HTERT RPE-1 (cell line): ENCODE results near the gene SHISA3.

ENCODE experiments used
- in situ Hi-C: fragments of 300-500 bp; cut with MboI; formaldehyde crosslinking; loops from 4 replicates; pipeline ENCODE4 v1.14.3; 2020; ENCODE audit warnings: low sequenced_read_pairs

The SHISA3 gene

DNA sequence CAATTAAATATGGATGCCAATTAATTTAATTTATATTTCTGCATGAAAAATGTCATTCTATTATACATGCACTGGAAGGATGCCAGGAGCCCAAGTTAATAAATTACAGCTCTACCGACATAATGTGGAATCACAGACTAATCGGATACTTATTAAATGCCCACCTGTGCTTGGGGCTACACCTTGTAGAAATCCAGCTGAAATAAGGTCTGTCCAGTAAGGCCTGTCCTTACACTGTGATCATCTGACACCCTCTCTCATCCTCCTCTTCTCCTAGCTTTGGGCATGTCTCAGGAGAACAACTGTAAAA is 6.0 kb upstream of the SHISA3 start:
- in situ Hi-C loops, result no loop called here

DNA sequence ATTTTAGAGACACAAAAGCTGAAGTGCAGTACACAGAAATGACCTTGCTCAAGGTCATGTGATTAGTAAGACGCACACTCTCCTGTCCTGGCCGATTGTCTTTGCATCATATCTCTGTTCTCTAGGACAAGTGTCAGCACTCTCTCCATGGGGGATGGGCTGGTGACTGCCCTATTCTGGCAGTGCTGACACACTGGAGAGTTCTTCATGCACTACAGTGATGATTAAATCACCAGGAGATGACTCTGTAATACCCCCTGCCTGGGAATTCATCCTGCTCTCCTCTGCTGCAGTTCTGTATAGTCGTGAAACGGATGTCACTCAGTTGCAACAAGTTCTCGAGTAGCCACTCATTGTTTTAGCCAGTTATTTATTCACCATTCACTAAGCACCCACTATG is 5.3 kb upstream of the SHISA3 start:
- in situ Hi-C loops, result no loop called here

DNA sequence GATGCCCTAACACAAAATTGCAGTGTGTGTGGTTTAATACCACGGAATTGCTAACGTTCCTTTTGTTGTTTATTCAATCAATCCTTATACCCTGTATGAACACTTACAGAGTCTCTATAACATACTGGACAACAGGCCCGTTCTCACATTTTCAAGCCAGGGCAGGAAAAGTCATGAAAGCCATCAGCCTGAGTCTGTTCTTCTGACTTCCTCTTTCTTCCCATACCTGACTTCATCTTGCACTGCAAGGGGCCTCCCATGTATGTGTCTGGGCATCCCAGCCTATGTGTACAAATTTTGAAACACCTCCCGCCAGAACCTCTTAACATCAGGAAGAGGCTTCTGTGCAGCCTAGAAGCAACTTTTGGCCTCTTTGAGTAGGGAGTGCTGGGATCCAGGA is 4.9 kb upstream of the SHISA3 start:
- in situ Hi-C loops, result no loop called here

DNA sequence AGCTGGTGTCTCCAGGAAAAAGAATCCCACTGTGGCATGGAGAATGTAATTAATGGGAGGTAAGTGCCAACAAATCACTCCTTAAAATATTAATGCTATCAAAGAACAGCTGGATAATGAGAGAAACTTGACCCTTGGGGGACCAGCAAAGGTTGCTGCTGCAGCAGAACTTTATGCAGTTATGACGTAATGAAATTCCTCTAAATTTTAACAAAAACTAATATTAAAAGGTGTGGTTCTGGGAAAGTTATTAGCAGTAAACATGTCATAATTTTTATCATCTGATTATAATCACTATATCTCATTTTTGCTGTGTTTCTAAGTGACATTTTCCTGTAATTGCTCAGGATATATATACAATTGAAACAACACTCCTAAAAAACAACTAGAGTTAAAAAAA is 1.7 kb upstream of the SHISA3 start:
- in situ Hi-C loops, result no loop called here

DNA sequence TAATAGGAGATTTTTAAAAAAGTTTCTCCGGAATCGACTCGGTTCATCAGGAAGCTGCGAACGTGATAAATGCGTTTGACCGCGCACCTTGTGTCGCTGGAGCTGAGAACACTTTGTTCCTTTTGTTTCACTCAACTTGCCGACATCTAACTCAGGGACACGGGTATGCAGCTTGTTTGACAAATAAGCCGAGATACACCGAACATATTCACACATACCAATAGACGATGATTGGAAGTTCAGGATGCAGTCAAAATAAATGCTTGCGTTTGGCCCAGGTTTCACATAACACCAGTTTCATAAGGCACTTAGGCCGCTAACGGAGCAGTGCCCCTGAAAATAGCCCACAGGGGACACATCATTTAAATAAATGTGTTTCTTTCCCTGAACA is 932 bp upstream of the SHISA3 start:
- in situ Hi-C loops, result no loop called here

DNA sequence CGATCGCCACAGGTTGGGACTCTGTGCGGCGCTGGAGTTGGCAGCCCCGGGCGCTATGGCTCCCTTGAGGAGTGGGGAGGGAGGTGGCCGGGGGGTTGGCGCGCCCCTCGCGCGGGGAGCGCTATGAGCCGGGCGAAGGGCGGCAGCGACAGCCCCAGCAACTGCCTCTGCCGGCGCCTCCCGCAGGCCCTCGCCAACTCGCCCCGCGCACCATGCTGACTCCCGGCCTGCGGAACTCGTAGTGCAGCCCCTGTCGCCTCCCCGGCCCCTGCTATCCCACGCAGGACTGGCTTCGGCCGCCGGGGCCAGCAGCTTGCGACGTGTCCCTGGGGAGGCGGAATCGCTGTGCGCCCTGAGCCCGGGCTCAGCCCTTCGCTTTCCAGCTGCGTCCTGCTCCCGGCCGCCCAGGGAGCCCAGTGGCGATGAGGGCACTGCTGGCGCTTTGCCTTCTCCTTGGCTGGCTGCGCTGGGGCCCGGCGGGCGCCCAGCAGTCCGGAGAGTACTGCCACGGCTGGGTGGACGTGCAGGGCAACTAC is 415 bp downstream of the SHISA3 start:
- in situ Hi-C loops, result no loop called here

DNA sequence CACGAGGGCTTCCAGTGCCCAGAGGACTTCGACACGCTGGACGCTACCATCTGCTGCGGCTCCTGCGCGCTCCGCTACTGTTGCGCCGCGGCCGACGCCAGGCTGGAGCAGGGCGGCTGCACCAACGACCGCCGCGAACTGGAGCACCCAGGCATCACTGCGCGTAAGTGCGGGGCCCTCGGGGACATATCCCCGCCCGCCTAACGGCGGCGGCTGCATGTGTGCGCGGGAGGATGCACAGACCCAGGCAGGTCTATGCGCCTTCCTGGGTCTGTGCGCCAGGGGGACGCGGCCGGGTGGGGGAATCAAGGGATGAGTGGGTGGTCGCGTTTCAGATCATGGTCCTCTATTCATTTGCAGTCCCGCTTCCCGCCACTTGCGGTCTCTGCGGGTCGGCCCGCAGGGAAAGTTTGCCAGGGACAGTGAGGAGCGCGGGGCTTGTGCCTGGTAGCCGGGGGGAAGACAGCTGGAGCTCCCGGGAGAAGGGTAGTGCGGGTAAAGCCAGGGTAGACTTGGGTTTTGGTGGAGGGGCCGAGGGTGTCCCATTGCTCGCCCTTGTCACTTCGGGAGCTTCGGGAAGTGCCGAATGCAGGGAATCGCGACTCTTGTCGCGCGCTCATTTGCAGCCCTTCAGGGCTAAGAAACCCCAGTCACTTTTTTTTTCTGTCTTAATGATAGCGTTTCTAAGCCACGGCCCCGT is 1.0 kb downstream of the SHISA3 start:
- in situ Hi-C loops, result no loop called here

DNA sequence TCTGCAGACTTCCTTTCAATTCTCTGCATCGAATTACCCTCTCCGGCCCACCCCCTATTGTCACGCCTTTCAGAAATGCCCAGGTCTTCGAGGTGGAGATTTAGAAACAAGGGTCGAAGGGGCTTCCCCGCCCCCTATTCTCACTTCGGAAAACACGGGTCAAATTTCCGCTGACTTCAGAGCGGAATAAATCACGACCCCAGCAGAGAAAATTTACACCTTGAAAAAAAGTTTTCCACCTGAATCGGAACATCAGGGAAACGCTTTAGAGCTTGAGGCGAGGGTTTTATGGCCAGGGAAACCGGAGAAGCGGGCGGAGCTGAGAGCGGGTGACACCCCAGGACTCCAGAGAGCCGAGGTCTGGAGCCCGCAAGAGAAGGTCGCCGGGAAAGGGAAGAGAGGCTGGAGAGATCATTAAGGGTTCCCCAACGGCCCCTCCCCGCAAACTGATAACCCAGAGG is 1.6 kb downstream of the SHISA3 start:
- in situ Hi-C loops, result no loop called here

DNA sequence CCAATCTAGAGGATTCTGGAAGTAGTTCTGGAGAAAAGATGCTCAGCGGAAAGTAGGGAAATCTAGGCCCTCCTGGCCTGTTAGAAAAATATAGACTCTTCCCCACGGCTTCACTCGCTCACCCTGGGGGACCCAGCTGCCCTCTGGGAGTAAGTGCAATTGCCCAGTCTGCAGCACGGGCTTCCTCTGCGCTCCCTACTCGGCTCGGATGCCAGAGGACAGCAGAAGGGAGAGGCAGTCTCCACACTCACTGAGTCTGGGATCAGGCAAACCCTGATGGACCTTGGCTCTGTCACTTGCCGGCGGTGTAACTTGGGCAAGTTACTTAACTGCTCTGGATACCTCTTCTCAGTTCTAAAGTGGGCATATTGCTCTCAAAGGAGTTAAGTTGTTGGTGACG is 2.1 kb downstream of the SHISA3 start:
- in situ Hi-C loops, result no loop called here

DNA sequence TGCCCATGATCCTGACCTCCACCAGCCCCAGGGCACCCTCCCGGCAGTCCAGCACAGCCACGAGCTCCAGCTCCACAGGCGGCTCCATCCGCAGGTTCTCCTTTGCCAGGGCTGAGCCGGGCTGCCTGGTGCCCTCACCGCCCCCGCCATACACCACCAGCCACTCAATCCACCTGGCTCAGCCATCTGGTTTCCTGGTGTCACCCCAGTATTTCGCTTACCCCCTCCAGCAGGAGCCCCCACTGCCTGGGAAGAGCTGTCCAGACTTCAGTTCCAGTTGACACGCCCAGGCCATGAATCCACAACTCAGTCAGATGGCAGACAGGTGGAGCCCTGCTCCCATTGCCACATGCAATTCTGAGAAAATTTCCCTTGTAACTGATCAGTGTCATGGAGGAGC is 3.9 kb downstream of the SHISA3 start:
- in situ Hi-C loops, result no loop called here

DNA sequence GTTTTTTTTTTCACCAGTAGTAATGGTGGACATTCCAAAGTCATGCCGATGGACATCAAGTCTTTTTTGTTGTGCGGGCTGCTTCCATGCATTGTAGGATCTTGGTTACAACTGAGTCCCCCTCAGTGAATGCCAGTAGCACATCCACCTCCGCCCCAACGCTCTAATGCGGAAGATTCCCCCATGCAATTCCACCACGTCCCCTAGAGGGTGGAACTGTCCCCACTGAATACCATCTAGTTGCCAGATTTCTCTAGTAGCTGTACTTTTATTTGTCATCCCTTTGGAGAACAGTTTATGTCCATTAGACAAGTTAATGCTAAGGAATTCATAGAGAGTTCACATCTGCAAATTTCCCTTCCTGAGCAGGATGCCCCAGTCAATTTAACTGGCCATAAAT is 6.7 kb downstream of the SHISA3 start:
- in situ Hi-C loops, result no loop called here

DNA sequence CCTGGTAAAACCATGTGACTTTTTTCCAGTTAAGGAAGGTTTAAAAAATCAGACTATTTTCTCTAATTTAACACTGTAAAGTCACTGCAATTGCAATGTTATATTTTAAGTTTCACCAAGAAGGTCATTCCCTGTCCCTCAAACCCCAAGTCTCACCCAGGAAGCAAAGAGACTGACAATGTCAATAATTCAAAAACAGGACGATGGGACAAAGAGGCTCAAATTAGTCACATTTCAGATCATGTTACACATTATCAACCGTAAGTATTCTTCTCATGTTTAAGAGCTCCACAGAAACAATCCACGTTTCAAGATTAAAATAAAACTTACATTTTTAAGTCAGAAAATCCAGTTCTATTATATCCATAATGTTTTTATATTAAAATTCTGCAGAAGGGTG is 13.2 kb downstream of the SHISA3 start:
- in situ Hi-C loops, result no loop called here

DNA sequence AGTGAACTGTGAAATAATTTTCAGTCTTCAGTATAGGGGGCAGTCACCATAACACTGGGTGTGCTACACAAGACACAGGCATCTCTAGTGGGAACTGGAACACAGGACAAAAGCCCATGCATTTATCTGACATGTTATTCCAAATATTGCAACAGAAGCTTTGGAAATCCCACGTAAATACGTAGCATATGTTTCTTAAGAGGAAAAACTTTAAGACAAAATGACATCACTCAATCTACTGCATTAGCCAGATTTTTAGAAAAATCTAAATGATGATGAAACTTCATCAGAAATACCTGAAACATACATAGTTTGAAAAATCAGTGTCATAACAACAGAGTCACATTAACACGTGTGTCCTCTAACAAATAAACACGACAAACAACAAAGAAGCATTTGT is 14.5 kb downstream of the SHISA3 start:
- in situ Hi-C loops, result no loop called here

DNA sequence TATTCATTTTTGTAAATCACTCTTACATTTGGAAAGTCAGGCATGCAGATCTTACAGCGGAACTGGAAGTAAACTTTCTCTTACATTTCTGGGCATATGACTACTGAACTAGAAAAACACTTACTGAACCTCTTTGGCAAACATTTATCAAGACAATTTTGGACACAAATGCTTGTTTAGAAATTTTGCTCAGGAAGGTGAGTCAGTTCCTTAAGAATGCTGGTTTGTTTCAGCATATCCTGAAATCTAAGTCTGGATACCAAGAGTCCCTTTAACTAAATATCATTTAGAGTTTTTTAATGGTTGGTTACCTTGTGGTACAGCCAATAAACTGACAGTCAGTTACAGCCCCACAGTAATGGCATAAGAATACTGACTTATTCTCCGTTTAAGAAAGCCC is 15.0 kb downstream of the SHISA3 start:
- in situ Hi-C loops, result no loop called here

DNA sequence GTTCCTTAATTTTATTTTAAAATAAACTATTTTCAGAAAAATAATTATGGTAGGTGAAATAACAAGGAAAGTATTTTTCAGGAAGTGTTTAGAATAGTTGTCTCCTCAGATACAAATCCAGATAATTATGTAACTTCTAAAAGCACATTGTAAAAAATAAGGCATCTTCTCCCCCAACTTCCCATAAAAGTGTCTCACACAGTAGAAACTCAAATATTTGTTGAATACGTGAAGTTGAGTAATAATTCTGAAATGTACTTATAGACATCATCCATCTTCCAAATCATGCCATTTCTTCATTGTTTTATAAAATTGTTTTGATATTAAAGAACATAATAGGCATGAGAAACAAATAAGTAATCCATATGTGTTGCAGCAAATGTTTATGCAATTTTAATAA is 18.0 kb downstream of the SHISA3 start:
- in situ Hi-C loops, result no loop called here

DNA sequence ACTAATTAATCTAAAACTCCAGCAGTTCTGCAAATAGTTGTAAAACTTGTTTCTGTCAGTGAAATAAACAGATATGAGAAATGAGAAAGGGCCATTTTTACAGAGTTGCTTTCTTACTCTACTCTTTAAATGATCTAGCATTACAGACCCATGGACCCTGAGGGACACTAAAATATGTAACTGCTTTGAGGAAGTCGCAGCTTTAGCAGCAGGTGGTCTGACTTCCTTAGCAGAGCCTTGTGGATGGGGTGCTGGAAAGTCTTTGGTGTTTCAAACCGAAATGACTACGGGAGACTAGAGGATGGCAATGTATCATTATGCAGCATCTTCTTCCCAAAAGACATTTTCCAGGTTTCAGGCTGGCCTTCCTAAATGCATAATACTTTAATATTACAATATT is 18.7 kb downstream of the SHISA3 start:
- in situ Hi-C loops, result no loop called here

DNA sequence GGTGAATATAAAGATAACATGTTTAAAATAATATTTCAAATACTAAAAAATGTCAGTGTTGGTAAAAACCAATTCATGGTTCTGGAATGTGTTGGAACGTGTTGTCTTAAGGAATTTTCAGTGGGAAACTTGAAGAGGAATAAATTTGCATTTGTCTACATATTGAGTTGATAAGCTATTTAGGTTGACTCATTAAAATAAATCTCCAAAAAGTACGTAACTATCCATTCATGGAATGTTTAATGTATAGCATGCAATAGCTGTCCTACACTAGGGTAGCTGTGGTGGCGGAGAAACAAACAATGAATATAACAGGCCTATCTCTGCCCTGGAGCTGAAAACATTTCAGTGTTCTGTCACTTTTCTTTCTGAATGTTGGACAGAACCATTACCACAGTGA is 20.3 kb downstream of the SHISA3 start:
- in situ Hi-C loops, result no loop called here

DNA sequence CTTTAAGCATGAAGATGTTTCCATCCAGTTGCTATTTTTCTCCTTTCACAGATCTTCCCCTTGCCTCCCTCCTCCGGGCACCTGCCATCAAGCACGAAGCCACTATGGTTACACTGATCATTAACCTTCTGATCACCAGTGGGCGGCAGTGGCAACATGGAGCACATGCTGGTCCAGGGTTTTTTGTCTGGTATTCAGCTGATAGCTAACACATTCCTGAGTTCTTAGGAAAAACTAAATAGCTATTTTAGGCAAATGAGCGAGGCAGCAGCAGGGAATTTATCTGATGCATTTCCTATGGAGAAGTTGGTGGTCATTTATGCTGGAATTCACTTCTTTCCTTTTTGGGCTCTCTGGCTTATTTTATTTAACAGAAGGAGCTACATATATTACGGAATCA is 22.9 kb downstream of the SHISA3 start:
- in situ Hi-C loops, result no loop called here

DNA sequence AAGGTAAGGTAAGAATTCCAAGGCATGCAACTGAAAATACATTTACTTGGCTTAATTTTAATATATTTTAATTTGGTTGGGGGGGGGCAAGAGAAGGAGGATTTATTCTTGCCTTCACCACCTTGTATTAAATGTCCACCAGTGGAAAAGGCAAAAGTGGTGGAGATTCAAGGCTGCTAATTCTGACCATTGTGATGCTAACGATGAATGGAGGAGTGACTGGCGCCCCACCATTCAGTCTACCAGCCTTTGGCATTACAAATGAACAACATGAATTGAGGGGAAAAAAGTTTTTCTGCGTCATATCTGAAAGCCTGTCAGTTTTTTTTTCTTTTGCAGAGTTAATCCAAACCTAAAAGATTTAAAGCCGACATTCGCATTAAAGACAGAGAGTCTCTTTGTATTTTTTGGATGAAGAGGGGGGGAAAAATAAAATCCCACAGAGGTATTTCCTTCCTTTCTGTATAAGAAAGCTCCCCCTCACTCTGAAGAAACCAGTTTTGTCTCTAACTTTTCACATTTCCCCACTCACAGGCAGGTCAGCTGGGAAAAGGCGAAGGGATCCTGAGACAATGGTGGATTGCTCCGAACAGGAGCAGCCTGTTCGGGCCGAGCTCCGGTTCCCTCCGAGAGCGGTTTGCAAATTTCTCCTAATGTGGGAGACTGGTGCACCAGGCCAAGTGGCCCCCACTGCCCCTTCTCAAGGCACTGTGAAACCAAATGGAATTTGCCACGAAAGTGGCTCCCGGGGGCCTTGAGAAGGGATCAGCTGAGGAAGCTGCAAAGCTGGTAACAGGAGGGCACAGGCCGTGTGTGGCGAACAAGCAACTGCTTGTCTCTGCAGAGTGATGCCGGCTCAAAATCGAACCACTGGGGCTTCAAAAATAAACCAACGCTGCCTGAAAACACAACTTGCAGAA is 28.1 kb downstream of the SHISA3 start:
- in situ Hi-C loops, result no loop called here

DNA sequence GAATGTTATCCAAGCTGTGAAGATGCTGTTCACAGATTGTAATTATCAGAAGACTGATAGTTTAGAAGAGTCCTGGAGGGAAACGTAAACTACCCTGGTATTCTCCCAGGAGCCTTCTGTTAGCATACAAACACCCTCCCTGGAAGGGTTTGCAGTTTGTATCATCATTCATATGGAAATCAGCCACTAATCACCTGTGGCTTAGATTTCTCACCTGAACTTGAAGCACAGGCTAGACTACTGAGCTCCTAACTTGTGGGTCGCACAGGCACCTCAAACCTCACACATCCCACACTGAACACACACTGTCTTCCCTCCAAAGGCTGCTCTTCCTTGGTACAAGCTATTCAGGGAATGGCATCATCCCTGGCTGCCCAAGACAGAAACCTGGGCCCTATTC is 30.7 kb downstream of the SHISA3 start:
- in situ Hi-C loops, result no loop called here

DNA sequence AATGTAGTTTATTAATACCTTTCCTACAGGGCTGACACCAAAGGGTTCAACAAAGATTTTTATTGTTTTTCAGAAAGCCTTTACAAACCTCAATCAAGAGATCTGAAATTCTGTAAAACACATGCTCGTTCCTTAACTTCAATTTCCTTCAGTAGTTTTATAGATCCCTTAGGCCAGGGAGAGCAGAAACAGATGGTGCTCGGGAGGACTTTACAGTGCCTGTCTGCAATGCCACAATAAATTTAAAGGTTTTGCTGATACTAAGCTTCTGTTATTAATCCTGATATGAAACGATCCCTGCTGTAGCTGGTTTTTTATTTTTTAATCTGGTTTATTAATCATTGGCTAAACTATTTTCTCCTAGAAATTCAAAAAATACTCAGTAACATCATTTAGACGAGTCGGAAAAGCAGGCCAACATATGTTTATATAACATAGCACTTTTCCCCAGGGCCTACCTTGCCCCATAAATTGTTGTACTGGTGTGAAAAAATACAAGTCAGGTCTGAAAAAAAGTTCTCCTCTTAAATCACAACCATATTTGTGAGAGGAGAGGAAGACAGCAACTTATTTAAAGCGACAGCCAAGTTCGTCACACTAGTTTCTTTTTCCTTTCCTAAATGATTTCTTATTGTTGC is 39.8 kb downstream of the SHISA3 start:
- in situ Hi-C loops, result no loop called here

DNA sequence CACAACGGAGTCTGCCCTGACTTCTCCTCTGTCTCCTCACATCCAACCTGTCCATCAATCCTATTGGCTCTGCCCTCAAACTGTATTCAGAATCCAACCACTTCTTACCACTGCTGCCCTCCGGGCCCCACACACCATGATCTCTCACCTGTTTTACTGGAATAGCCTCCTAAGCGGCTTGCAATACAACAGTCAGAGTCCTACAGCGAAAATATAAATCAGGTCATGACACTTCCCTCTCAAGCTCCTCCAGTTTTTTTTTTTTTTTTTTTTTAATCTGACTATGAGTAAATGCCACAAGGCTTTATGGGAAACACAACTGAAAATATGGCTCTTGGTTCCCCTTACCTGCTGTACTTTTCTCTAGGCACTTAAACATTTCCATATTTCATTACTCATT is 42.8 kb downstream of the SHISA3 start:
- in situ Hi-C loops, result no loop called here
